ENCODE data around the gene CABLES1. TPM values are rescaled to one million over a fixed set of nuclear protein-coding genes. Genes with fewer than 3 reads are reported as not detected.

Gene CABLES1
- total and polyA plus RNA-seq, 2 of the 4 experiments (the other 2 are of a cell fraction): 4.7 to 5.7 TPM

Other genes starting within 250 kb of the CABLES1 start
- gene RBBP8, start 202.2 kb upstream of the CABLES1 start, total RNA-seq (2012; rRNA removed): 21.1 and 25.3 TPM in 2 replicates
- gene RBBP8, start 202.2 kb upstream of the CABLES1 start, polyA plus RNA-seq (2012; rRNA removed): 10.8 and 12.0 TPM in 2 replicates